Suprapubic skin (tissue), 4 donors: ENCODE results near the gene PTAR1. TPM values are rescaled to one million over a fixed set of nuclear protein-coding genes. Genes with fewer than 3 reads are reported as not detected.

Experiments used
- DNase-seq, 2 donors: peaks; one replicate each; pipeline ENCODE4 v3.0.0-alpha.2; 2019; ENCODE audit warnings: low spot score in 2 of 2
- H3K27ac ChIP-seq: fragments of 200-600 bp; sonication (generic); one replicate; pipeline ENCODE4 v1.5.1; 2019
- H3K27me3 ChIP-seq: fragments of 200-600 bp; sonication (generic); one replicate; pipeline ENCODE4 v1.5.1; 2019
- H3K36me3 ChIP-seq: fragments of 200-600 bp; sonication (generic); one replicate; pipeline ENCODE4 v1.5.1; 2019
- H3K4me1 ChIP-seq: fragments of 200-600 bp; sonication (generic); one replicate; pipeline ENCODE4 v1.5.1; 2019
- H3K4me3 ChIP-seq: fragments of 200-600 bp; sonication (generic); one replicate; pipeline ENCODE4 v1.5.1; 2019; ENCODE audit warnings: mild to moderate bottlenecking
- H3K9me3 ChIP-seq: fragments of 200-600 bp; sonication (generic); one replicate; pipeline ENCODE4 v1.5.1; 2019
- EP300 ChIP-seq: sonication (generic); formaldehyde crosslinking; IDR thresholded peaks from one replicate; pipeline ENCODE4 v1.6.1; 2017; ENCODE audit warnings: antibody characterized with exemption
- POLR2A ChIP-seq, 2 donors: fragments of 450-650 bp; IDR thresholded peaks; one replicate each; pipeline ENCODE4 v1.6.1; 2017; ENCODE audit warnings: antibody characterized with exemption in 2 of 2, mild to moderate bottlenecking in 2 of 2, moderate library complexity in 2 of 2
- POLR2AphosphoS5 ChIP-seq, 3 donors: sonication (generic); formaldehyde crosslinking; IDR thresholded peaks; one replicate each; pipeline ENCODE4 v1.6.1; 2017; ENCODE audit warnings: antibody characterized with exemption in 3 of 3
- WGBS: methylation state at CpG from one replicate; pipeline ENCODE4 v1.1.5; 2018; 5-methylcytosine and 5-hydroxymethylcytosine counted together
- total RNA-seq, 4 donors: library from RNA; depleted of rRNA; stranded (reverse); fragments of >200 nt; gene quantifications; one replicate each; pipeline ENCODE4 v1.1.0, GENCODE V29; 2016
- TF ChIP-seq, protein P1 (sequence below), 2 donors: fragments of 200-600 bp in 1 of 2; fragments of 450-650 bp in 1 of 2; sonication (generic) in 1 of 2; IDR thresholded peaks; one replicate each; pipeline ENCODE4 v1.5.1; 2016 to 2019; ENCODE audit warnings: antibody characterized with exemption in 2 of 2, mild to moderate bottlenecking in 1 of 2, moderate library complexity in 1 of 2

The PTAR1 gene
- total RNA-seq, 4 donors from 2014 or later = 44.3 to 108 (median 54.6) TPM

DNA sequence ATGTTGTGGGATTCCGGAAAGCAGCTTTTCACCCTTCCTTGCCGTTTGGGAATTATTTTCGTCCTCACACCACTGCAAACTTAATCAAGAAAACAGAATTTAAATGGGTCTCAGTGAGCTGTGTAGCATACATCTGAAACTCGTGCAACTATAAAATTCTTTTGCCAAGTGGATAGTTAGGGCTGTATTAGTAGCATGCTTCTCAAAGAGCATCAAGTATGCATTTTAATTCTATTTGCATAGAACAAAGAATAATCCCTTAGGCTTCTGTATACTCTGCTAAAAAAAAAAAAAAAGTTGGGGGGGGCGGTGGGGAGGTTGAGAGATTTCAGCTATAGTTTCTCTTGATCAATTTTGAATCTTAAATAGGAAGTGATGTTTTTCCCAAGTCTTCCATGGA lies 75.9 kb downstream of the PTAR1 start:
- no peak for DNase-seq
- TF ChIP-seq POLR2AphosphoS5 (IDR thresholded peaks at IDR 0.05) = no peak
- H3K27me3 ChIP-seq = no peaks in the 10 kb centered on the region
- H3K9me3 ChIP-seq = no peaks in the 10 kb centered on the region
- no peaks in the 10 kb centered on the region for H3K36me3 ChIP-seq
- no peak overlapping the region for H3K4me3 ChIP-seq
- no peaks in the 10 kb centered on the region for H3K4me1 ChIP-seq
- H3K27ac ChIP-seq = no peak overlapping the region
- 79% methylated on average over 5 of the region's 5 CpGs for WGBS

DNA sequence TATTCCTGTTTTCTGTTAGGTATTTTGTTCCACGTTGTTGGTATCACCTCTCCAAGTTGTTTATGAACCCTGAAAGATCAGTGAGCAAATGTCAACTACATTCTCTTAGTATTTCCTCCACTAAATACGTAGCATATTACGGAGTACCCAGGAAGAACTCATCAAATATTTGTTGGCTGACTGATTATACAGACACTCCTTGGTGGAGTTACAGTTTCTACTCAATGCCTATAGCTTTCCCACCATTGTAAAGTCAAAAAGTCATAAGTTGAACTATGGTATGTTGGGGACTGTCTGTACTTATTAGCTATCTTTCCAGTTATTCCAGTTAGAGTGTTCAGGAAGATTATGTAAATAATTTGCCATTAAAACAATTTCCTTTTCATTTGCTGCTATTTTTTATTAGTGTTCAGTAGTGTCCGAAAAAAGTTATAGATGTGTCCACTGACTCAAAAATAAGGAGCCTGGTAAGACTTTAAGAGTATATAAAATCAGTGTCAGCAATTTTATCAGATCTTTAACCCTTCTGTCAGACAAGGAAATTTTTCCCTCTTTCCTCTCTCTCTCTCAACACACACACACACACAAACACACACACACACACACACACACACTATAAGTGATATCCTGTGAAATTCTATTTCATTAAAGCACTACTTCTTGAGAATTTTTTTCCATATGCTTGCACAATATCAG lies 80.8 kb downstream of the PTAR1 start:
- Histone ChIP-seq H3K4me1 (no peaks in the 10 kb centered on the region), H3K27ac (no peak overlapping the region), H3K36me3 (no peaks in the 10 kb centered on the region), H3K4me3 (no peak overlapping the region), H3K27me3 (no peaks in the 10 kb centered on the region), H3K9me3 (no peaks in the 10 kb centered on the region)
- DNase-seq = no peak
- TF ChIP-seq POLR2A (IDR thresholded peaks at IDR 0.05) (no peak), EP300 (no peak), POLR2AphosphoS5 (IDR thresholded peaks at IDR 0.05) (no peak)
- TF ChIP-seq, protein P1, sequence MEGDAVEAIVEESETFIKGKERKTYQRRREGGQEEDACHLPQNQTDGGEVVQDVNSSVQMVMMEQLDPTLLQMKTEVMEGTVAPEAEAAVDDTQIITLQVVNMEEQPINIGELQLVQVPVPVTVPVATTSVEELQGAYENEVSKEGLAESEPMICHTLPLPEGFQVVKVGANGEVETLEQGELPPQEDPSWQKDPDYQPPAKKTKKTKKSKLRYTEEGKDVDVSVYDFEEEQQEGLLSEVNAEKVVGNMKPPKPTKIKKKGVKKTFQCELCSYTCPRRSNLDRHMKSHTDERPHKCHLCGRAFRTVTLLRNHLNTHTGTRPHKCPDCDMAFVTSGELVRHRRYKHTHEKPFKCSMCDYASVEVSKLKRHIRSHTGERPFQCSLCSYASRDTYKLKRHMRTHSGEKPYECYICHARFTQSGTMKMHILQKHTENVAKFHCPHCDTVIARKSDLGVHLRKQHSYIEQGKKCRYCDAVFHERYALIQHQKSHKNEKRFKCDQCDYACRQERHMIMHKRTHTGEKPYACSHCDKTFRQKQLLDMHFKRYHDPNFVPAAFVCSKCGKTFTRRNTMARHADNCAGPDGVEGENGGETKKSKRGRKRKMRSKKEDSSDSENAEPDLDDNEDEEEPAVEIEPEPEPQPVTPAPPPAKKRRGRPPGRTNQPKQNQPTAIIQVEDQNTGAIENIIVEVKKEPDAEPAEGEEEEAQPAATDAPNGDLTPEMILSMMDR (IDR thresholded peaks at IDR 0.05) = no peak
- WGBS = 68% methylated on average over 4 of the region's 4 CpGs

DNA sequence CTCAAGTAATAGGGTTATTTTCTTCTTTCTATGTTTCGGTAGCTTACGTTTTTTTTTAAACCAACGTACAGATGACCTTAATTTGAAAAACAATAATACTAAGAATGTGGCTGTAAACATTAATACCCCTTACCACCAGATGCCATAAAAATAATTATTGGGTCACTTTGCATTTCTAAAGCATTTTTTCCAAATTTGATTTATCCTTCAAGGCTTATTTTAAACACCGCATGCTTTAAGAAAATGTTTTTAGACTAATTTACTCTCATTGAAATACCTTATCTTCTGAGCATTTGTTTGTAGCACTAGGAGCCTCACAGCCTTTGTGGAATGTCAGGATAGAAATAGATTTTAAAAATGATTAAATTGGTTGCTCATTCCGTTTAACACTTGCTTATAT lies 81.9 kb downstream of the PTAR1 start:
- Histone ChIP-seq H3K27ac (no peak overlapping the region), H3K4me1 (peaks cover 7% of the 10 kb centered on the region), H3K36me3 (no peaks in the 10 kb centered on the region), H3K4me3 (no peak overlapping the region), H3K9me3 (no peaks in the 10 kb centered on the region), H3K27me3 (no peaks in the 10 kb centered on the region)
- no peak for DNase-seq
- 87% methylated on average over 5 of the region's 5 CpGs for WGBS
- TF ChIP-seq EP300 (no peak), POLR2AphosphoS5 (IDR thresholded peaks at IDR 0.05) (no peak), POLR2A (IDR thresholded peaks at IDR 0.05) (no peak)
- TF ChIP-seq, protein P1 (IDR thresholded peaks at IDR 0.05) = no peak

DNA sequence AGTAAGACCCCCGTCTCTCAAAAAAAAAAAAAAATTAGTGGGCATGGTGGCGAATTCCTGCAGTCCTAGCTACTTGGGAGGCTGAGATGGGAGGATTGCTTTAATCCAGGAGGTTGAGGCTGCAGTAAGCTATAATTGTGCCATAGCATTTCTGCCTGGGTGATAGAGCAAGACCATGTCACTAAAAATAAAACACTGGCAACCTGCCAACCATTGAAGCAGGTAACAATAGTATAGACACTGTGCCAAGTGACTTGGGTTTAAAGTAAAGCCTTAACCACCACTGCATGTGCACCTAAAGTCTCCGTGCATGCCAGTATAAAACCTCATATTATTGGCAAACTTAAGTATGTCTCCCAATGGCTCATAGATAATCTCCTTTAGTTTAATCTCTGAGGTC lies 84.2 kb downstream of the PTAR1 start:
- Histone ChIP-seq H3K27ac (no peak overlapping the region), H3K36me3 (no peaks in the 10 kb centered on the region), H3K27me3 (no peaks in the 10 kb centered on the region), H3K4me3 (no peak overlapping the region), H3K9me3 (no peaks in the 10 kb centered on the region), H3K4me1 (peaks cover 18% of the 10 kb centered on the region)
- no peak for DNase-seq
- WGBS = 83% methylated on average over 3 of the region's 3 CpGs
- TF ChIP-seq POLR2A (IDR thresholded peaks at IDR 0.05) (no peak), EP300 (no peak), POLR2AphosphoS5 (IDR thresholded peaks at IDR 0.05) (no peak)
- TF ChIP-seq, protein P1 (IDR thresholded peaks at IDR 0.05) = no peak

DNA sequence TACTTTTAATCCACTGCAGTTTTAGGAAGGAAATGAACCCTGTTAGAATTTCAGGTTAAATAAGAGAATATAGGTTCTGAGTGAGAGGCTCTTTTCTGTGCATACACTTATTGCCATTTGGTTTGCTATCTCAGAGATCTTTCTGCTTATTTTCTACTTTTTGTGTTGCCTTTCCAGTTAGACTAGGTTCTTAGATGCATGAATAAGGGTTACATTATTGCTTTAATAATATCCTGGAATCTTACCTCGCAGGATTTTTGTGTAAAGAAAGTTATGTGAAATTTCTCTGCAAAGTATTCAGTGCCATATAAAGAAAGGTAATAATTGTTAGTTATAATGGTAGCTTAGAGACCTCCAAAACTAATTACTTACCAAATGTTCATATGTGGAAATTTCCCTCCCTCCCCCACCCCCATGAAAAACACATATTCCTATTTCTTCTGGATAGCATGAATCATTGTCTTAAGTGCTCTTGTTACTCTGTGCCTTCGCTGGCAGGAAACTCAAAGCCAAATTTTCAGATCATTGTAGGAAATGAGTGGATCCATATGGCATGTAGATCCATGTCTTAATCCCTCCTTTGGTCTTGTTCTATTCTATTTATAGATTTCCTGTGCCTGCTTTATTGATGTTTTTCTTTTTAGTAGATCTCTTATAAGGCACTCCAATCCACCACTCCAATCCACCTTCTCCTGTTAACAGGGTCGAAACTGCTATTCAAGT lies 84.9 kb downstream of the PTAR1 start:
- no peak overlapping the region for H3K27ac ChIP-seq
- 34% methylated on average over 3 of the region's 3 CpGs for WGBS
- H3K9me3 ChIP-seq = no peaks in the 10 kb centered on the region

More for the DNA sequence above, 84.9 kb downstream of the PTAR1 start:
- peaks cover 18% of the 10 kb centered on the region for H3K4me1 ChIP-seq
- no peak for TF ChIP-seq EP300
- no peak for TF ChIP-seq POLR2AphosphoS5 (IDR thresholded peaks at IDR 0.05)
- TF ChIP-seq POLR2A (IDR thresholded peaks at IDR 0.05) = no peak
- TF ChIP-seq, protein P1 (IDR thresholded peaks at IDR 0.05) = no peak
- no peak overlapping the region for H3K4me3 ChIP-seq
- H3K27me3 ChIP-seq = no peaks in the 10 kb centered on the region
- no peak for DNase-seq
- no peaks in the 10 kb centered on the region for H3K36me3 ChIP-seq
